ENCODE results near the gene PATL1.

PATL1 gene

DNA sequence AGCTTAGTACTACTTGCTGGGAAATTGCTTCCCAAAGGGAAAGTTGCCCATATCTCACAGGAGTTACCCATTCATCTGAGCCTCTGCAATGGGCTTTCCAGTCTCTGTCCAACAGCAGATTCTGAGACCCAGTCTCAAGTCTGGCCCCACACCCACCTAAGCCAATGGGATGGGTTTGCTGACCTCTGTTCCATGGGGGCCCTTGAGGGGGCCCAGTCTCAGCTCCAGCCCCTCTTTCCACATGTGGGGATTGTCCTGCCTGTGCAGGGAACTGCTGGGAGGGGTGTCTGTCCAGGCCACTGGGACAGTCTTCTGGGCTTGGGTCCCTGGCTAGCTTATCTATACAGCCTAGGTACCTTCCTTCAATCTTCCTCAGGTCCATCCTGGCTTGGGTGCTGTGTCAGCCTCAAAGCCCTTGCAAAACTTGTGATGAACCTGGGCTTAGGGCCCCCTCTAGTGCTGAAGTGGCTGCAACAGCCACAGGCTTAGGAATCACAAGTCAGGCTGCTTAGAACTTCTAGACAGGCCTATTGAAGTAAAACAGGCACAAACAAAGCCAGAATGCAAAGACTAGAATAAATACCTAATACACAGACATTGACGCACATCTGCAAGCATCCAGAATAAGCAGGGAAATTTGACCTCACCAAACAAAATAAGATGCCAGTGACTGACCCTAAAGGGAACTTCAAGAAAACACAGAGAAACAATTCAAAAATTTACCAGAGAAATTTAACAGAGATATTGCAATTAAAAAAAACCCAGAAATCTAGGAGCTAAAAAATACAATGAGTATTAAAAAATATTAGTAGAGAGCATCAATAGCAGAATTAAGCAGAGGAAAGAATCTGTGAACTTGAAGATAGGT, 11.7 kb upstream of the PATL1 start:
- in situ Hi-C loops (cut with MboI; ENCODE audit: low pct_unique_long_range_greater_than_20kb, low sequenced_read_pairs, unreplicated experiment) = no loop called here
- DNase-seq (ENCODE audit: low spot score) = peak; percentile 60
- TF ChIP-seq, protein P1, sequence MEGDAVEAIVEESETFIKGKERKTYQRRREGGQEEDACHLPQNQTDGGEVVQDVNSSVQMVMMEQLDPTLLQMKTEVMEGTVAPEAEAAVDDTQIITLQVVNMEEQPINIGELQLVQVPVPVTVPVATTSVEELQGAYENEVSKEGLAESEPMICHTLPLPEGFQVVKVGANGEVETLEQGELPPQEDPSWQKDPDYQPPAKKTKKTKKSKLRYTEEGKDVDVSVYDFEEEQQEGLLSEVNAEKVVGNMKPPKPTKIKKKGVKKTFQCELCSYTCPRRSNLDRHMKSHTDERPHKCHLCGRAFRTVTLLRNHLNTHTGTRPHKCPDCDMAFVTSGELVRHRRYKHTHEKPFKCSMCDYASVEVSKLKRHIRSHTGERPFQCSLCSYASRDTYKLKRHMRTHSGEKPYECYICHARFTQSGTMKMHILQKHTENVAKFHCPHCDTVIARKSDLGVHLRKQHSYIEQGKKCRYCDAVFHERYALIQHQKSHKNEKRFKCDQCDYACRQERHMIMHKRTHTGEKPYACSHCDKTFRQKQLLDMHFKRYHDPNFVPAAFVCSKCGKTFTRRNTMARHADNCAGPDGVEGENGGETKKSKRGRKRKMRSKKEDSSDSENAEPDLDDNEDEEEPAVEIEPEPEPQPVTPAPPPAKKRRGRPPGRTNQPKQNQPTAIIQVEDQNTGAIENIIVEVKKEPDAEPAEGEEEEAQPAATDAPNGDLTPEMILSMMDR (IDR thresholded peaks at IDR 0.05; ENCODE audit: extremely low read depth, insufficient read depth, missing control alignments) = peak; percentile 90

DNA sequence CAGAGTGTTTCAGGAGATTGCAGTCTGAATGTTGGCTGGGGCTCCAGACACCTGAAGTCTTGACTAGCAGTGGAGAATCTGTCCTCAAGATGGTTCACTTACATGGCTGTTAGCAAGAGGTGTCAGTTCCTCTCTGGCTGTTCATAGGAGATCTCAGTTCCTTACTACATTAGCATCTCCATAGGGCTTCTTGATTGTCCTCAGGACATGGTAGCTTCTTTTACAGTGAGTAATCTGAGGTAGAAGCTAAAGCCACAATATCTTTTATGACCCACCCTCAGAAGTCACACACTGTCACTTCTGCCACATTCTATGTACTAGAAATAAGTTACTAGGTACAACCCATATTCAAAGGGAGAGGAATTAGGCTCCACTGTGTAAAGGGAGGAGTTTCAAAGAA, 10.5 kb upstream of the PATL1 start:
- in situ Hi-C loops (cut with MboI; ENCODE audit: low pct_unique_long_range_greater_than_20kb, low sequenced_read_pairs, unreplicated experiment) = loop anchor here (10.0 kb wide), 1 partner anchor 145 kb away; no protein-coding TSS in a partner anchor
- DNase-seq (ENCODE audit: low spot score) = no peak
- TF ChIP-seq, protein P1 (IDR thresholded peaks at IDR 0.05; ENCODE audit: extremely low read depth, insufficient read depth, missing control alignments) = no peak

DNA sequence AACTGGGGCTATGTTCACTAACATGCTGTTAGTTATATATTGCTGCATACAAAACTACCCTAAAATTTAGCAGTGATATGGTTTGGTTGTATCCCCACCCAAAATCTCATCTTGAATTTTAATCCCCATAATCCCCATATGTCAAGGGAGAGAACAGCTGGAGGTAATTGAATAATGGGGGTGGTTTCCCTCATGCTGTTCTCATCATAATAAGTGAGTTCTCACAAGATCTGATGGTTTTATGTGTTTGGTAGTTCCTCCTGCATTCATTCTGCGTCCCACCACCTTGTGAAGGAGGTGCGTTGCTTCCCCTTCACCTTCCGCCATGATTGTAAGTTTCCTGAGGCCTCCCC, 10.0 kb upstream of the PATL1 start:
- no peak for DNase-seq (ENCODE audit: low spot score)
- in situ Hi-C loops (cut with MboI; ENCODE audit: low pct_unique_long_range_greater_than_20kb, low sequenced_read_pairs, unreplicated experiment) = loop anchor here (10.0 kb wide), 1 partner anchor 144 kb away; no protein-coding TSS in a partner anchor
- TF ChIP-seq, protein P1 (IDR thresholded peaks at IDR 0.05; ENCODE audit: extremely low read depth, insufficient read depth, missing control alignments) = no peak

DNA sequence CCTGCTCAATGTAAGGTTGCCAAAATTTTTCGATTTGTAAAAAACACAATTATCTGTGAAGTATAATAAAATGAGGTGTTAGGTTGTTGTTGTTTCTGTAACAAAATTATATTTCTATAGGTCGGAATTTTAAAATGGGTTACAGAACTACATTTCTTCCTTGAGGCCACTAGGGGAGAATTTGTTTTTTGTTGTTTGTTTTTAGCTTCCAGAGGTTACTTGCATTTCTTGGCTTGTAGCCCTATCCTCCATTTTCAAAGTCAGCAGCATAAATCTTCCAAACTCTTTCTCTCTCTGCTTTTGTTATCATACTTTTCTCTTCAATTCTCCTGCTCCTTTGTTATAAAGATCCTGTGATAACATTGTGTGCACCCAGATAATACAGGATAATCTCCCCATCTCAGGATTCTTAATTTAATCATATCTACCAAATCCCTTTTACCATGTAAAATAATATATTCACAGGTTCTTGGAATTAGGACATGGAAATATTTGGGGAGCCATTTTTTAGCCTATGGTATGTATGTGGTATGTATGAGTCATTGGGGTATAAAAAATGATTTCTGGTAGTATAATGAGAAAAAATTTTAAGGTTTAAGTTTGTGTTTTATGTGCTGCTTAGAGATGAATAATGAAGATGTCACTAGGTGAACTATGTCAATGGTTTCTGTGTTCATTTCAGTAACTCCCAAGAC, 9.4 kb upstream of the PATL1 start:
- TF ChIP-seq, protein P1 (IDR thresholded peaks at IDR 0.05; ENCODE audit: extremely low read depth, insufficient read depth, missing control alignments) = no peak
- DNase-seq (ENCODE audit: low spot score) = no peak
- in situ Hi-C loops (cut with MboI; ENCODE audit: low pct_unique_long_range_greater_than_20kb, low sequenced_read_pairs, unreplicated experiment) = loop anchor here (10.0 kb wide), 1 partner anchor 143 kb away; no protein-coding TSS in a partner anchor

DNA sequence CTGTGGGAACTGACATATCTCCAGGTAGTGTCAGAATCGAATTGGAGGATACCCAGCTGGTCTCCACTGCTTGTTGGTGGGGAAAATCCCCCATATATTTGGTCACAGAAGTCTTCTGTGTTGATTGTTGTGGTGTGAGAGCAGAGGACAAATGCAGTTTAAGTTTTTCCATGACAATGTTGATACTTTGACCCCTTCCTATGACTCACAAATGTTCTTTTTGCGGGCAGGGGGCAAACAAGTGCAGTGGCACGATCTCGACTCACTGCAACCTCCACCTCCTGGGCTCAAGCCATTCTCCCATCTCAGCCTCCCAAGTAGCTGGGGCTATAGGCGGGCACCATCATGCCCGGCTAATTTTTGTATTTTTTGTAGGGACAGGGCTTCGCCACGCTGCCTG, 7.4 kb upstream of the PATL1 start:
- in situ Hi-C loops (cut with MboI; ENCODE audit: low pct_unique_long_range_greater_than_20kb, low sequenced_read_pairs, unreplicated experiment) = loop anchor here (10.0 kb wide), 1 partner anchor 141 kb away; no protein-coding TSS in a partner anchor
- no peak for DNase-seq (ENCODE audit: low spot score)

DNA sequence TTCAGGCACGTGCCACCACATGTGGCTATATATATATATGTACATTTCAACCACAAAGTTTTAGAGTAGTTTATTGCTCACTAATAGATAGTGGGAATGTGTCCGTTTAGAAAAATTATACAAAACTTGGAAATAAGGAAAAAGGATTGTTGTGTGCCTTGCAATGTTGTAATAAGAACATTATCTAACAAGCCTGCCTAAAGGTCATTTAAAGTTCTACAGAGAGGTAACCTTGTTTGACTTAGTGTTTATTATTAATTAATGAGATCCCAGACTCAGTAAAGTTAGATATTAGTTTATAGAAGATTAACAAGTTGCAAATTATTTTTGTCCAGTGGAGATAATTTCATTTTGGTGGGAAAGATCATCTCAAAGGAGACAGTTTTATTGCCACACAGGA, 5.5 kb upstream of the PATL1 start:
- in situ Hi-C loops (cut with MboI; ENCODE audit: low pct_unique_long_range_greater_than_20kb, low sequenced_read_pairs, unreplicated experiment) = loop anchor here (10.0 kb wide), 1 partner anchor 139 kb away; no protein-coding TSS in a partner anchor

More for the DNA sequence above, 7.4 kb upstream of the PATL1 start:
- TF ChIP-seq, protein P1 (IDR thresholded peaks at IDR 0.05; ENCODE audit: extremely low read depth, insufficient read depth, missing control alignments) = no peak

More for the DNA sequence above, 5.5 kb upstream of the PATL1 start:
- TF ChIP-seq, protein P1 (IDR thresholded peaks at IDR 0.05; ENCODE audit: extremely low read depth, insufficient read depth, missing control alignments) = no peak
- DNase-seq (ENCODE audit: low spot score) = no peak

All from GM13977 (cell line).